ENCODE data around the gene SLC37A3. TPM values are rescaled to one million over a fixed set of nuclear protein-coding genes. Genes with fewer than 3 reads are reported as not detected.

SLC37A3 gene
- total RNA-seq, 1 experiment from 2014 or later, result 22.1 TPM

DNA sequence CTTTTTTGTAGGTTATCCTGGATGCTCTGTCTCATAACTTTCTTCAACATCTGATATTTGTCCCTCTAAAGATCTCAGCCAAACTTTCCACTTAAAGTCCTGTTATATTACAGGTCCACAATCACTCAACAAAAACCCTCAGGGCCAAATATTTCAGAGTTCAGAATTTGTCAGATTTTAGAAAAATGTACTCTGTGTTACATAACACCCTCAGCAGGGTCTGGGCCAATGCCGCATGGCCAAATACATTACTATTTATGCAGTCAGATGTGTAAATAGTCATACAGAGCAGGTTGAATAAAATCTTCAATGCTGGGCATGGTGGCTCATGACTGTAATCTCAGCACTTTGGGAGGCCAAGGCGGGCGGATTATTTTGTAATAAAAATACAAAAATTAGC is 17.0 kb upstream of the SLC37A3 start:
- Histone ChIP-seq H3K9me2 (replicated peaks; ENCODE audit: low read length) (no peaks in the 10 kb centered on the region), H3K4me1 (ENCODE audit: insufficient read depth, low read length) (no peaks in the 10 kb centered on the region), H3F3A (ENCODE audit: low read length, unreplicated experiment) (no peaks in the 10 kb centered on the region), H3K79me2 (ENCODE audit: low read length) (no peaks in the 10 kb centered on the region), H3K4me2 (ENCODE audit: low read length) (no peak overlapping the region), H3K9ac (ENCODE audit: low read length) (no peak overlapping the region), H3K27me3 (ENCODE audit: low read length) (no peaks in the 10 kb centered on the region), H2AFZ (ENCODE audit: low read length) (no peak overlapping the region), H3K36me3 (ENCODE audit: low read depth, low read length) (no peaks in the 10 kb centered on the region), H4K20me1 (ENCODE audit: low read length) (no peaks in the 10 kb centered on the region), H3K27ac (ENCODE audit: low read length) (no peak overlapping the region), H3K4me3 (ENCODE audit: low read length) (no peak overlapping the region), H3K9me3 (ENCODE audit: low read length) (no peaks in the 10 kb centered on the region)
- no TSS peak for BruUV-seq (replicated peaks)
- TF ChIP-seq EZH2phosphoT487 (IDR thresholded peaks at IDR 0.05; ENCODE audit: borderline replicate concordance, low read length), result no peak
- TF ChIP-seq, protein P1, sequence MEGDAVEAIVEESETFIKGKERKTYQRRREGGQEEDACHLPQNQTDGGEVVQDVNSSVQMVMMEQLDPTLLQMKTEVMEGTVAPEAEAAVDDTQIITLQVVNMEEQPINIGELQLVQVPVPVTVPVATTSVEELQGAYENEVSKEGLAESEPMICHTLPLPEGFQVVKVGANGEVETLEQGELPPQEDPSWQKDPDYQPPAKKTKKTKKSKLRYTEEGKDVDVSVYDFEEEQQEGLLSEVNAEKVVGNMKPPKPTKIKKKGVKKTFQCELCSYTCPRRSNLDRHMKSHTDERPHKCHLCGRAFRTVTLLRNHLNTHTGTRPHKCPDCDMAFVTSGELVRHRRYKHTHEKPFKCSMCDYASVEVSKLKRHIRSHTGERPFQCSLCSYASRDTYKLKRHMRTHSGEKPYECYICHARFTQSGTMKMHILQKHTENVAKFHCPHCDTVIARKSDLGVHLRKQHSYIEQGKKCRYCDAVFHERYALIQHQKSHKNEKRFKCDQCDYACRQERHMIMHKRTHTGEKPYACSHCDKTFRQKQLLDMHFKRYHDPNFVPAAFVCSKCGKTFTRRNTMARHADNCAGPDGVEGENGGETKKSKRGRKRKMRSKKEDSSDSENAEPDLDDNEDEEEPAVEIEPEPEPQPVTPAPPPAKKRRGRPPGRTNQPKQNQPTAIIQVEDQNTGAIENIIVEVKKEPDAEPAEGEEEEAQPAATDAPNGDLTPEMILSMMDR (conservative IDR thresholded peaks at IDR 0.05; ENCODE audit: low read depth, low read length), result no peak
- no peak for TF ChIP-seq EZH2 (IDR thresholded peaks at IDR 0.05; ENCODE audit: low read length, unreplicated experiment)
- no peak for DNase-seq
- CTCF ChIA-PET, result no interaction called here
- intact Hi-C loops (cut with micrococcal nuclease), result no loop called here
- ATAC-seq, result no peak
- POLR2A ChIA-PET (ENCODE audit: unreplicated experiment), result no interaction called here

DNA sequence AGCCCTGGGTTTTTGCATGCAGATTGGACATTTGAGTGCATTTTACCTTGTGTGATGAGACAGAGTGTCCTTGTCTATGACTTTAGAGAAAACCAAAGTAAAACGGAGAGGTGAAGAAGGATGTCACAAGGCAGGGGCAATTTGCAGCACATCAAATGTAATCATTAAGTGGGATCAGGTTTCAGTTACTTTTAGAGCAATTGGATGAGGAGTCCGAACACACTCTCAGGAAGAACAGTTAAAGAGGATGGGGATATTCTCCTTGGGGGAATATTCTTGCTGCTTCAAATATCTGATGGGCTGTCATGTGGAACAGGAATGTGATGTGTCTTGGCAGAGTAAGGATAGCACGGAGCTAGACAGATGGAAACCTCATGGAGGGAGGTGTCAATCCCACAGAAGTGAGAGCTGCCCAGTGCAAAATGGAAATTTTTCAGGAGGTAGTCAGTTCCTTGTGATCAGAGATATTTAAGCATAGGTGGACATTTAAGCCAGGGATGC is 6.3 kb upstream of the SLC37A3 start:
- Histone ChIP-seq H3K27me3 (ENCODE audit: low read length) (no peaks in the 10 kb centered on the region), H2AFZ (ENCODE audit: low read length) (peak overlapping the region; percentile 98), H3K27ac (ENCODE audit: low read length) (no peak overlapping the region), H3K9ac (ENCODE audit: low read length) (no peak overlapping the region), H3K36me3 (ENCODE audit: low read depth, low read length) (no peaks in the 10 kb centered on the region), H3K79me2 (ENCODE audit: low read length) (no peaks in the 10 kb centered on the region), H4K20me1 (ENCODE audit: low read length) (no peaks in the 10 kb centered on the region), H3F3A (ENCODE audit: low read length, unreplicated experiment) (no peaks in the 10 kb centered on the region), H3K4me1 (ENCODE audit: insufficient read depth, low read length) (peaks cover 15% of the 10 kb centered on the region), H3K9me3 (ENCODE audit: low read length) (no peaks in the 10 kb centered on the region), H3K4me3 (ENCODE audit: low read length) (peak overlapping the region; percentile 91), H3K4me2 (ENCODE audit: low read length) (peak overlapping the region; percentile 90), H3K9me2 (replicated peaks; ENCODE audit: low read length) (no peaks in the 10 kb centered on the region)
- TF ChIP-seq EZH2 (IDR thresholded peaks at IDR 0.05; ENCODE audit: low read length, unreplicated experiment) (no peak), EZH2phosphoT487 (IDR thresholded peaks at IDR 0.05; ENCODE audit: borderline replicate concordance, low read length) (no peak)
- TF ChIP-seq, protein P1 (conservative IDR thresholded peaks at IDR 0.05; ENCODE audit: low read depth, low read length), result no peak
- ATAC-seq (peak; percentile 9), DNase-seq (peak; percentile 5)
- intact Hi-C loops (cut with micrococcal nuclease), result loop anchor here (5.0 kb wide), 1 partner anchor 73 kb away; the partner anchor contains the start of gene MKRN1
- ChIA-PET CTCF (no interaction called here), POLR2A (ENCODE audit: unreplicated experiment) (interaction anchor here (0.5 kb wide), 1 partner anchor 99 kb away, joined by 6 read pairs; no protein-coding TSS in a partner anchor)
- no TSS peak for BruUV-seq (replicated peaks)

DNA sequence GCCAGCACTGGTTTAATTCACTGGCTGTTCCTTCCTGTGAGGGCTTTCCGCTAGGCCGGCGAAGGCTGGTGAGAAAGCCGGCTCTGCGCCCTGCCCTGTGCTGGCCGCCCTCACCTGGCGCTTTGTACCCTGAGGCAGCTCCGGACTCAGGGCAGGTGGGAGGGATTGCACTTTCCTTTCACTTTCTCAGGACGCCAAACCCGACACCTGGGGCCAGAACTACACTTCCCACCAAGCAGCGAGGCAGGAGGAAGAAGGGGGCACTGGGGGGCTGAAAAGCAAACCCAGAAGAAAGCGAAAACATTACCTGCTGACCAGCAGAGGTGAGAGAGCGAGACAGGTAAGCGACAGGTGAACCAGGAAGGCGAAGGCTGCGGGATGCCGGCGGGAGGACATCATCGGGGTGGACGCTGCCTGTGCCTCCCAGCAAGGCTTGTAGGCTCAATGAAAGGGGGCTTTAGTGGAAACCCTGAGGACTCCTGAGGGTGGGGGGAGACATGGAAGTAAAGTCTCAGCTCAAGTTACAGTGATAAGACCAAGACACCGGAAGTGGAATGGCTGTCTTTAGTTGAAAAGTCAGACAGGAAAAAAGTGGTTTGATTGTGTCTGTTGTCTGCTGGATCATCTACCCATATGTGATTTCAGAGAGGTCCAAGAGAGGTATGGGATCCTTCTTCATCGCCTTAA is 5.7 kb upstream of the SLC37A3 start, which contains the start of gene RAB19:
Gene RAB19, plus strand, starts transcription at position 181 of the 687 bp plus-strand sequence. CDS start 3,589 bp downstream, outside the sequence.
- TSS peak; percentile 28 for BruUV-seq (replicated peaks)
- peak within 1 kb of the TSS; percentile 44 for H3K9ac ChIP-seq (ENCODE audit: low read length)
- peak within 1 kb of the TSS; percentile 91 for H3K4me3 ChIP-seq (ENCODE audit: low read length)
- peak within 1 kb of the TSS; percentile 98 for H2AFZ ChIP-seq (ENCODE audit: low read length)
- H3F3A ChIP-seq (ENCODE audit: low read length, unreplicated experiment), result no peaks in the 10 kb centered on the region
- ChIA-PET CTCF (no interaction called here), POLR2A (ENCODE audit: unreplicated experiment) (no interaction called here)
- H3K9me3 ChIP-seq (ENCODE audit: low read length), result no peaks in the 10 kb centered on the region
- DNase-seq, result peak; percentile 53
- peaks cover 15% of the 10 kb centered on the region for H3K4me1 ChIP-seq (ENCODE audit: insufficient read depth, low read length)
- no peak within 1 kb of the TSS for H3K27ac ChIP-seq (ENCODE audit: low read length)
- ATAC-seq, result peak; percentile 77
- H3K9me2 ChIP-seq (replicated peaks; ENCODE audit: low read length), result no peaks in the 10 kb centered on the region
- no peaks in the 10 kb centered on the region for H4K20me1 ChIP-seq (ENCODE audit: low read length)
- H3K36me3 ChIP-seq (ENCODE audit: low read depth, low read length), result no peaks in the 10 kb centered on the region
- intact Hi-C loops (cut with micrococcal nuclease), result loop anchor here (5.0 kb wide), 1 partner anchor 73 kb away; the partner anchor contains the start of gene MKRN1
- H3K27me3 ChIP-seq (ENCODE audit: low read length), result no peaks in the 10 kb centered on the region
- no peaks in the 10 kb centered on the region for H3K79me2 ChIP-seq (ENCODE audit: low read length)
- H3K4me2 ChIP-seq (ENCODE audit: low read length), result peak within 1 kb of the TSS; percentile 90
- TF ChIP-seq EZH2 (IDR thresholded peaks at IDR 0.05; ENCODE audit: low read length, unreplicated experiment), result no peak
